B cell (primary cell): ENCODE measurements around the gene HLA-F. TPM values are rescaled to one million over a fixed set of nuclear protein-coding genes. Genes with fewer than 3 reads are reported as not detected.

Experiments used
- ATAC-seq: fragments of 200-7000 bp; cut with Tn5 transposase; one replicate; pipeline ENCODE4 v1.10.0; 2021; ENCODE audit warnings: low read depth, mild to moderate bottlenecking, moderate number of reproducible peaks, moderate library complexity
- CTCF ChIA-PET: fragments of 350-600 bp; sonication (Branson Sonifier 250); formaldehyde crosslinking; loops from one replicate; lab custom pipeline; 2021; ENCODE audit warnings: antibody characterized with exemption, inconsistent platforms; lab: Charles Lee
- POLR2A ChIA-PET: fragments of 350-600 bp; sonication (Branson Sonifier 250); formaldehyde crosslinking; loops from one replicate; lab custom pipeline; 2021; ENCODE audit warnings: antibody characterized with exemption; lab: Charles Lee
- DNase-seq: peaks from one replicate; pipeline ENCODE4 v3.0.0; 2013
- H2AFZ ChIP-seq: 2 replicates; pipeline ENCODE4 v1.6.1; 2012; ENCODE audit warnings: mild to moderate bottlenecking, low read depth, low read length; ENCODE audit not compliant: insufficient read depth, poor library complexity, severe bottlenecking
- H3K27ac ChIP-seq, 2 donors: 1 replicate in 1 of 2; 2 replicates in 1 of 2; pipeline ENCODE4 v1.5.1; 2012 to 2013; ENCODE audit warnings: low read length in 2 of 2, mild to moderate bottlenecking in 2 of 2, moderate library complexity in 1 of 2
- H3K27me3 ChIP-seq, 4 experiments: fragments of 200-600 bp in 1 of 4; sonication (generic) in 1 of 4; replicated peaks in 1 of 4; 1 replicate in 2 of 4; 2 replicates in 2 of 4; pipeline versions ENCODE4 v1.6.1 to v1.7.0; 2013 to 2016; ENCODE audit warnings: low read length in 3 of 4, mild to moderate bottlenecking in 2 of 4, mixed read lengths in 1 of 4, moderate library complexity in 1 of 4; ENCODE audit not compliant: insufficient read depth in 4 of 4, control insufficient read depth in 3 of 4; ENCODE audit errors: control extremely low read depth in 1 of 4
- H3K36me3 ChIP-seq, 2 experiments: replicated peaks in 1 of 2; 1 replicate in 1 of 2; 2 replicates in 1 of 2; pipeline versions ENCODE4 v1.6.1 to v1.7.1; 2013; ENCODE audit warnings: low read length in 1 of 2; ENCODE audit not compliant: insufficient read depth in 2 of 2, control insufficient read depth in 1 of 2; ENCODE audit errors: control extremely low read depth in 1 of 2, extremely low read depth in 1 of 2
- H3K4me1 ChIP-seq, 2 donors: fragments of 200-600 bp in 1 of 2; sonication (generic) in 1 of 2; 1 replicate in 1 of 2; 2 replicates in 1 of 2; pipeline versions ENCODE4 v1.5.1 to v1.6.1; 2013 to 2017; ENCODE audit warnings: low read length in 2 of 2; ENCODE audit not compliant: control insufficient read depth in 2 of 2, insufficient read depth in 2 of 2
- H3K4me2 ChIP-seq: replicated peaks from 2 replicates; pipeline ENCODE3; 2012; ENCODE audit warnings: mild to moderate bottlenecking, low read depth, low read length; ENCODE audit not compliant: poor library complexity, severe bottlenecking
- H3K4me3 ChIP-seq, 5 experiments: fragments of 200-600 bp in 1 of 5; sonication (generic) in 1 of 5; 1 replicate in 3 of 5; 2 replicates in 2 of 5; pipeline versions ENCODE4 v1.5.1 to v1.7.0; 2011 to 2016; ENCODE audit warnings: low read length in 4 of 5, mild to moderate bottlenecking in 4 of 5, low read depth in 2 of 5, control low read depth in 1 of 5, moderate library complexity in 1 of 5; ENCODE audit not compliant: insufficient read depth in 1 of 5; ENCODE audit errors: control extremely low read depth in 1 of 5, extremely low read depth in 1 of 5
- H3K79me2 ChIP-seq: fragments of 200-600 bp; sonication (generic); one replicate; pipeline ENCODE4 v1.6.0; 2016; ENCODE audit warnings: low read length; ENCODE audit not compliant: control insufficient read depth, insufficient read depth
- H3K9ac ChIP-seq: fragments of 200-600 bp; sonication (generic); 2 replicates; pipeline ENCODE4 v1.6.1; 2017; ENCODE audit warnings: mild to moderate bottlenecking, low read length, moderate library complexity
- H3K9me3 ChIP-seq, 3 donors: one replicate each; pipeline versions ENCODE4 v1.6.1 to v1.7.1; 2013; ENCODE audit warnings: low read length in 2 of 3; ENCODE audit not compliant: control insufficient read depth in 2 of 3, insufficient read depth in 1 of 3; ENCODE audit errors: control extremely low read depth in 1 of 3
- H4K20me1 ChIP-seq: 2 replicates; pipeline ENCODE4 v1.6.0; 2012; ENCODE audit warnings: mild to moderate bottlenecking, low read length; ENCODE audit not compliant: insufficient read depth, control insufficient read depth, poor library complexity, severe bottlenecking
- H3K27ac Mint-ChIP-seq: one replicate; pipeline ENCODE4 v1.8.0; 2021; ENCODE audit warnings: mixed read lengths
- H3K27me3 Mint-ChIP-seq: one replicate; pipeline ENCODE4 v1.8.0; 2021; ENCODE audit warnings: mixed read lengths
- H3K4me1 Mint-ChIP-seq: one replicate; pipeline ENCODE4 v1.8.0; 2021; ENCODE audit warnings: mixed read lengths
- H3K4me3 Mint-ChIP-seq: one replicate; pipeline ENCODE4 v1.8.0; 2021; ENCODE audit warnings: mixed read lengths
- H3K9me3 Mint-ChIP-seq: one replicate; pipeline ENCODE4 v1.8.0; 2022; ENCODE audit warnings: mixed read lengths; ENCODE audit not compliant: insufficient read depth
- EZH2 ChIP-seq: IDR thresholded peaks from 2 replicates; pipeline ENCODE4 v1.6.1; 2012; ENCODE audit warnings: borderline replicate concordance, low read depth, mild to moderate bottlenecking, moderate library complexity, low read length; ENCODE audit not compliant: insufficient read depth, poor library complexity, severe bottlenecking
- WGBS: methylation state at CpG from one replicate; pipeline ENCODE4 v1.1.5; 2013; ENCODE audit warnings: missing lambda C conversion rate; ENCODE audit not compliant: insufficient coverage; 5-methylcytosine and 5-hydroxymethylcytosine counted together
- intact Hi-C: fragments of 100-400 bp; cut with micrococcal nuclease; formaldehyde crosslinking; loops from one replicate; pipeline ENCODE4 v1.10.0; 2022
- polyA plus RNA-seq: library from polyadenylated mRNA; depleted of rRNA; stranded (reverse); fragments of >200 nt; gene quantifications from 2 replicates; pipeline ENCODE4 v1.2.3, GENCODE V29; 2012
- total RNA-seq, 2 donors: library from RNA; stranded (reverse); fragments of 120-200 nt in 1 of 2; gene quantifications; 1 replicate in 1 of 2; 2 replicates in 1 of 2; pipeline versions ENCODE4 v1.2.3 to v1.2.4, GENCODE V29; 2013 to 2022
- TF ChIP-seq, protein P1 (sequence below): fragments of 200-600 bp; IDR thresholded peaks from one replicate; pipeline ENCODE4 v1.8.0; 2022; ENCODE audit warnings: antibody characterized with exemption, mild to moderate bottlenecking

The HLA-F gene
- total and polyA plus RNA-seq, 2 donors (not counting 1 experiment from before 2014, with no cell fraction given) = 895 to 1,409 TPM

DNA sequence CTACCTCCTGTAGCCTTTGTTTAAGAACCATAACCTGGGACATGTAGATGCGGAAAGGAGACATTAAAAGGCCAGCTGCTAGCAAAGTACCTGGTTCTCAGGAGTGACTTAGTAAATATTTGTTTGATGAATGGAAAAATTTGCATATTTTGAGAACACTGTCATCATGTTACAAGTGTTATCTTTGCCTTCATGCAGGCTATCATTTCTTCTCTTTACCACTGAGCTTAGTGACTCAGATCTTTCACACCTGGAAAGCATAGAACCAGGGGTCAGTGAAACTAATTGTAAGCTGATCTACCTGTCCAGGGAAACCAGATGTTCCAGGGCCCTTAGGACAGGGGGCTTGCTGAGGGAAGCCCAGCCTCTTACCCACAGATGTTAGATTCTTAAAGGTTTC is 47.7 kb upstream of the HLA-F start:
- no peak for DNase-seq
- TF ChIP-seq, protein P1, sequence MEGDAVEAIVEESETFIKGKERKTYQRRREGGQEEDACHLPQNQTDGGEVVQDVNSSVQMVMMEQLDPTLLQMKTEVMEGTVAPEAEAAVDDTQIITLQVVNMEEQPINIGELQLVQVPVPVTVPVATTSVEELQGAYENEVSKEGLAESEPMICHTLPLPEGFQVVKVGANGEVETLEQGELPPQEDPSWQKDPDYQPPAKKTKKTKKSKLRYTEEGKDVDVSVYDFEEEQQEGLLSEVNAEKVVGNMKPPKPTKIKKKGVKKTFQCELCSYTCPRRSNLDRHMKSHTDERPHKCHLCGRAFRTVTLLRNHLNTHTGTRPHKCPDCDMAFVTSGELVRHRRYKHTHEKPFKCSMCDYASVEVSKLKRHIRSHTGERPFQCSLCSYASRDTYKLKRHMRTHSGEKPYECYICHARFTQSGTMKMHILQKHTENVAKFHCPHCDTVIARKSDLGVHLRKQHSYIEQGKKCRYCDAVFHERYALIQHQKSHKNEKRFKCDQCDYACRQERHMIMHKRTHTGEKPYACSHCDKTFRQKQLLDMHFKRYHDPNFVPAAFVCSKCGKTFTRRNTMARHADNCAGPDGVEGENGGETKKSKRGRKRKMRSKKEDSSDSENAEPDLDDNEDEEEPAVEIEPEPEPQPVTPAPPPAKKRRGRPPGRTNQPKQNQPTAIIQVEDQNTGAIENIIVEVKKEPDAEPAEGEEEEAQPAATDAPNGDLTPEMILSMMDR = no peak
- no peak for TF ChIP-seq EZH2
- Mint-ChIP-seq H3K27ac (no peak overlapping the region), H3K4me1 (peaks cover 13% of the 10 kb centered on the region), H3K9me3 (no peaks in the 10 kb centered on the region), H3K4me3 (no peak overlapping the region), H3K27me3 (peaks cover 7% of the 10 kb centered on the region)
- no peak overlapping the region for H3K4me3 ChIP-seq
- H3K27me3 ChIP-seq = peaks cover 0 to 17% (median 8%) of the 10 kb centered on the region in 4 experiments
- no peak overlapping the region for H2AFZ ChIP-seq
- H3K4me1 ChIP-seq = no peaks in the 10 kb centered on the region
- H3K79me2 ChIP-seq = no peaks in the 10 kb centered on the region
- ChIA-PET CTCF (interaction anchor here (2.2 kb wide), 1 partner anchor 22 kb away, joined by 11 read pairs; no protein-coding TSS in a partner anchor), POLR2A (no interaction called here)
- WGBS = no CpG with 5 or more reads among the region's 1 CpG
- H3K9ac ChIP-seq = no peak overlapping the region
- intact Hi-C loops = no loop called here
- H3K27ac ChIP-seq = no peak overlapping the region
- no peaks in the 10 kb centered on the region for H3K36me3 ChIP-seq
- no peak for ATAC-seq
- no peak overlapping the region for H3K4me2 ChIP-seq
- H4K20me1 ChIP-seq = no peaks in the 10 kb centered on the region
- H3K9me3 ChIP-seq = peaks cover 0 to 7% (median 0%) of the 10 kb centered on the region in 3 donors

DNA sequence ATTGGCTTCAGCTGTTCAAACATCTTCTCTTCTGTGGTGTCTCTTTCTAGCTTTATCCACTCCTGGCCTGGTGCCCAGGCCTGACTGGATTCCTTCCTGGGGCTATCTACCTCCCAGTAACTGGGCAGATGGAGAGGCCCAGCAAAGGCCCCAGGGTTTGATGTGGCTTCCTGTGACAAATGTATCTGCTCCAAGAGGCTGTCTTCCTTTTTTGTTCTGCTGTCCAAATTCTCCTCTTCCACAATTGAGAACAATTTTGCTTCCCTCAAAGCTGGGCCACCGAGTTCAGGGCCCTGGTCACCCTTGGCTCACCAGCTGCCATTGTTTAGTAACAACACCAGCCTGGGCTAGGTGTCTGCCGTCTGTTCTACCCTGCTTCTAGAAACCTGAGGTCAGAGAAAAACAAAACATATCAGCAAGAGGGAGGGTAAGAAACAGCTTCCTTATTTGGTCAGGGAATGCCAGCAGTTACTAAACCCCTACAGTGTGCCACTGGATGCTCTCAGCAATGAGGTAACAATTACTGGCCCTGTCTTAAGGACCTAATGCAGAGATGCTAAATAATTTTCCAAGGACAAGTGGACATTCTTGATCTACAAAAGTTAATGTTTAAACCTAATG is 46.1 kb upstream of the HLA-F start:
- Histone ChIP-seq H4K20me1 (no peaks in the 10 kb centered on the region), H3K79me2 (no peaks in the 10 kb centered on the region), H3K4me2 (no peak overlapping the region), H3K9ac (no peak overlapping the region), H3K4me3 (no peak overlapping the region), H3K9me3 (peaks cover 0 to 11% (median 0%) of the 10 kb centered on the region in 3 donors), H3K4me1 (no peaks in the 10 kb centered on the region), H3K36me3 (no peaks in the 10 kb centered on the region), H3K27me3 (peaks cover 0 to 11% (median 2%) of the 10 kb centered on the region in 4 experiments), H3K27ac (no peak overlapping the region), H2AFZ (no peak overlapping the region)
- Mint-ChIP-seq H3K27me3 (peaks cover 7% of the 10 kb centered on the region), H3K9me3 (no peaks in the 10 kb centered on the region), H3K27ac (peak overlapping the region; percentile 54), H3K4me1 (peaks cover 18% of the 10 kb centered on the region), H3K4me3 (no peak overlapping the region)
- POLR2A ChIA-PET = interaction anchor here (0.7 kb wide), 2 partner anchors 48 to 191 kb away, joined by 3 to 4 read pairs; no protein-coding TSS in a partner anchor
- TF ChIP-seq, protein P1 = no peak
- no peak for TF ChIP-seq EZH2
- WGBS = 0% methylated on average over 2 of the region's 2 CpGs
- ATAC-seq = no peak
- no peak for DNase-seq
- intact Hi-C loops = no loop called here
- CTCF ChIA-PET = interaction anchor here (2.0 to 2.2 kb wide), 2 partner anchors 23 to 27 kb away, joined by 5 to 9 read pairs; no protein-coding TSS in a partner anchor
